Lung (tissue), 12 donors: ENCODE measurements around the gene TMEFF2. TPM values are rescaled to one million over a fixed set of nuclear protein-coding genes. Genes with fewer than 3 reads are reported as not detected.
A peak's percentile ranks its signal among the peaks of the same experiment; 100 is the strongest.

Source experiments
- ATAC-seq: fragments of 200-7000 bp; cut with Tn5 transposase; one replicate; pipeline ENCODE4 v1.9.1; 2020; ENCODE audit warnings: moderate number of reproducible peaks; ENCODE audit not compliant: insufficient read depth, low FRiP score
- DNase-seq, 3 donors: peaks; one replicate each; pipeline ENCODE4 v3.0.0-alpha.2; 2013 to 2017
- H3K27ac ChIP-seq, 2 donors: one replicate each; pipeline ENCODE4 v1.5.1; 2013; ENCODE audit warnings: mild to moderate bottlenecking in 2 of 2, moderate library complexity in 2 of 2, control low read depth in 1 of 2, inconsistent platforms in 1 of 2, low read depth in 1 of 2, low read length in 1 of 2
- H3K27me3 ChIP-seq, 3 donors: one replicate each; pipeline ENCODE4 v1.5.1; 2013; ENCODE audit warnings: low read length in 2 of 3; ENCODE audit not compliant: control insufficient read depth in 3 of 3, insufficient read depth in 3 of 3
- H3K36me3 ChIP-seq, 4 donors: one replicate each; pipeline ENCODE4 v1.5.1; 2013; ENCODE audit warnings: low read length in 4 of 4, mild to moderate bottlenecking in 1 of 4, moderate library complexity in 1 of 4; ENCODE audit not compliant: control insufficient read depth in 4 of 4, insufficient read depth in 4 of 4
- H3K4me1 ChIP-seq, 5 donors: one replicate each; pipeline ENCODE4 v1.5.1; 2013; ENCODE audit warnings: low read length in 5 of 5, mild to moderate bottlenecking in 2 of 5, moderate library complexity in 1 of 5; ENCODE audit not compliant: control insufficient read depth in 5 of 5, insufficient read depth in 5 of 5
- H3K4me3 ChIP-seq: one replicate; pipeline ENCODE4 v1.5.1; 2013; ENCODE audit warnings: mild to moderate bottlenecking, control low read depth, moderate library complexity
- H3K9ac ChIP-seq, 2 donors: one replicate each; pipeline ENCODE4 v1.5.1; 2013; ENCODE audit warnings: low read length in 2 of 2, control low read depth in 1 of 2; ENCODE audit not compliant: insufficient read depth in 1 of 2
- H3K9me3 ChIP-seq, 4 donors: one replicate each; pipeline ENCODE4 v1.5.1; 2013; ENCODE audit warnings: low read length in 3 of 4, mild to moderate bottlenecking in 1 of 4, moderate library complexity in 1 of 4; ENCODE audit not compliant: control insufficient read depth in 4 of 4, insufficient read depth in 3 of 4
- CTCF ChIP-seq: IDR thresholded peaks from 2 replicates; pipeline ENCODE4 v1.5.1; 2012; ENCODE audit warnings: mild to moderate bottlenecking; ENCODE audit errors: control extremely low read depth, extremely low read depth
- WGBS, 2 donors: extraction: QIAGEN DNeasy Blood & Tissue Kit; methylation state at CpG; one replicate each; pipeline ENCODE4 v1.1.7; 2013; 5-methylcytosine and 5-hydroxymethylcytosine counted together
- polyA plus RNA-seq, 2 donors: library from polyadenylated mRNA; stranded (reverse); fragments of 200-250 nt; gene quantifications; one replicate each; pipeline ENCODE4 v1.2.1, GENCODE V29; 2013
- total RNA-seq, 2 donors: library from RNA; depleted of rRNA in 1 of 2; stranded (reverse); fragments of >200 nt in 1 of 2; gene quantifications; one replicate each; pipeline ENCODE4 v1.2.1, GENCODE V29; 2014 to 2021
- donor health status: control.
- donor health status: control.
- donor health status: Bipolar disorder and iron deficiency.
- donor health status: healthy.
- donor health status: DM: yes; HTN: yes; CAD: no.

TMEFF2 gene
- total and polyA plus RNA-seq, 4 donors = 0.43 TPM; not detected in 3

GRCh38 chr2:192073878-192074277 lies 120.9 kb downstream of the TMEFF2 start:
- no peaks in the 10 kb centered on the region for H3K36me3 ChIP-seq
- no peak overlapping the region for H3K27ac ChIP-seq
- DNase-seq = no peak
- no peak for TF ChIP-seq CTCF
- no peaks in the 10 kb centered on the region for H3K9me3 ChIP-seq
- H3K9ac ChIP-seq = no peak overlapping the region
- no peak for ATAC-seq
- no peak overlapping the region for H3K4me3 ChIP-seq
- H3K4me1 ChIP-seq = peaks cover 0 to 3% (median 0%) of the 10 kb centered on the region in 5 donors
- H3K27me3 ChIP-seq = no peaks in the 10 kb centered on the region

GRCh38 chr2:192072778-192073177 lies 122.0 kb downstream of the TMEFF2 start:
- Histone ChIP-seq H3K36me3 (no peaks in the 10 kb centered on the region), H3K27me3 (no peaks in the 10 kb centered on the region), H3K9me3 (no peaks in the 10 kb centered on the region), H3K27ac (no peak overlapping the region), H3K4me1 (peaks cover 0 to 3% (median 0%) of the 10 kb centered on the region in 5 donors), H3K9ac (no peak overlapping the region), H3K4me3 (no peak overlapping the region)
- no peak for TF ChIP-seq CTCF
- 22 to 39% methylated on average over 1 of the region's 1 CpG for WGBS, 2 donors
- DNase-seq (peak in 1 of 3 donors; percentile 6), ATAC-seq (no peak)

- H3K9me3 ChIP-seq = no peaks in the 10 kb centered on the region
- ATAC-seq = no peak
- TF ChIP-seq CTCF = no peak
- peaks cover 0 to 3% (median 0%) of the 10 kb centered on the region in 5 donors for H3K4me1 ChIP-seq
- H3K4me3 ChIP-seq = no peak overlapping the region
- no peak for DNase-seq
- no peak overlapping the region for H3K9ac ChIP-seq
- H3K36me3 ChIP-seq = no peaks in the 10 kb centered on the region
- WGBS, 2 donors = 21 to 40% methylated on average over 2 of the region's 2 CpGs
- H3K27me3 ChIP-seq = no peaks in the 10 kb centered on the region
- no peak overlapping the region for H3K27ac ChIP-seq
These were observed 122.5 kb downstream of the TMEFF2 start for GRCh38 chr2:192072261-192072660.

GRCh38 chr2:192070099-192070498 lies 124.6 kb downstream of the TMEFF2 start:
- no peak for ATAC-seq
- TF ChIP-seq CTCF = no peak
- Histone ChIP-seq H3K9ac (no peak overlapping the region), H3K27me3 (no peaks in the 10 kb centered on the region), H3K4me1 (peaks cover 0 to 3% (median 0%) of the 10 kb centered on the region in 5 donors), H3K36me3 (no peaks in the 10 kb centered on the region), H3K9me3 (no peaks in the 10 kb centered on the region), H3K4me3 (no peak overlapping the region), H3K27ac (no peak overlapping the region)
- 86 to 90% methylated on average over 1 of the region's 1 CpG for WGBS, 2 donors
- DNase-seq = no peak
